MM.1S (cell line): Measurements from ENCODE around the gene GDPD5.

Source experiments
- CTCF ChIP-seq: fragments of 300-600 bp; sonication (generic); IDR thresholded peaks from 2 replicates; pipeline ENCODE4 v1.5.1; 2016; ENCODE audit warnings: antibody characterized with exemption, low read length, mixed read lengths
- EZH2 ChIP-seq: fragments of 300-600 bp; sonication (generic); optimal IDR thresholded peaks from 2 replicates; pipeline ENCODE3; 2017; ENCODE audit warnings: low read depth, mild to moderate bottlenecking, antibody characterized with exemption, low read length, mixed read lengths
- EZH2phosphoT487 ChIP-seq: fragments of 300-600 bp; sonication (generic); IDR thresholded peaks from 2 replicates; pipeline ENCODE4 v1.6.1; 2018; ENCODE audit warnings: antibody characterized with exemption, low read length

- TF ChIP-seq CTCF (no peak), EZH2 (no peak), EZH2phosphoT487 (no peak)
These were observed 34.9 kb upstream of the GDPD5 start for GRCh38 chr11:75560644-75561043.
